GM18502 (cell line): ENCODE data around the gene NCBP1.
A peak's percentile ranks its signal among the peaks of the same experiment; 100 is the strongest.

Source experiments
- ATAC-seq: cut with Tn5 transposase; IDR thresholded peaks from one replicate; pipeline ENCODE4 v1.9.1; 2021; ENCODE audit warnings: mild to moderate bottlenecking; ENCODE audit not compliant: unreplicated experiment, poor library complexity

Gene NCBP1

DNA sequence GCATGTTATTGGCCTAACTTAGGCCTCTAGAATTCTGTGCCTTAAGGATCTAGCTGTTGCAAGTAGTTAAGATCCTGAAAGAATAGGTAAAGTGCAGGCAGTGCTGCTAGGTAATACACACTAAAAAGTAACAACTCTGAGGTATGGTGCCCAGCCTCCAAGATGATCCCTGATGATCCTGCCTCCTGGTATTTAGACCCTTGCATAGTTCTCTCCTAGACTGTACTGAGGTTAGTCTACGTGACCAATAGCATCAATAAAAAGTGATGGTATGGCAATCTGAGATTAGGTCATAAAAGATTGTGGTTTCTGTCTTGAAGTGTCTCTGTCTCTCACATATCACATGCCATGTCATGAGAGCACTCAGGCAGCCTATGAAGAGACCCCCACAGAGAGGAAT is 9.7 kb upstream of the NCBP1 start:
- no peak for ATAC-seq

DNA sequence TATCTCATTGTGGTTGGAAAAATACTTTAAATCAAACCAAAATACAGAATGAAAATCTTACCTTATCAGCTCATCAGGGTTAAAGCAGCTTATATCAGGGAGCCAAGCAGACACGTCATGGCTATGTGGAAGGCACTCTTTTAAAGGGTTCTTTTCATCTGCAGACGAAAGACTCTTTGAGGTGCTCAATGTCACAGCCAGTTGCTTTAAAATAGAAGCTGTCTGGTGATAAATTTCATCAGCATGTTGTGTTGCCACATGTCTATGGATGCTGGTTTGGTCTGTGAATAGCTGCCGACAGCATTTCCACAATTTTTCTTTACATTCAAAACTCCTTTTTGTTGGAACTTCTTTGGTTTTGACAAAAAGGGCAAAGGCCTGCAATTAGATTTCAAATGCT is 8.0 kb upstream of the NCBP1 start:
- no peak for ATAC-seq

DNA sequence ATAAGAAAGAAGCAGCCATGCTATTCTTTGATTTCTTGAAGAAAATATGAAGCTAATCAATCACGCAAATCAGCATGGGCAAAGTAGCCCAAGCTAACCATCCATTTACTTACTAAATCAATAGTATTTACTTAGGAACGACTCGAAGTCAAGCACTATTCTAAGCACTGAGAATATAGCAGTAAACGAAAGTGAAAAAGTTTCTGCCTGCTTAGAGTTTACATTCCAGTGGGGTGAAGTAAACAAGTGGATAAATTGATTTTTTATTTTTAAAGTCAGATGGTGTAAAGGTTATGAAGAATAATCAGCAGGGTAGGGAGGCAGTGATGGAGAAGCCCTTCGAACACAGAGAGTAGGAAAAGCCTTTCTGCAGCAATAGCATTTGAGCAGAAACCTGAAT is 6.0 kb upstream of the NCBP1 start:
- no peak for ATAC-seq

DNA sequence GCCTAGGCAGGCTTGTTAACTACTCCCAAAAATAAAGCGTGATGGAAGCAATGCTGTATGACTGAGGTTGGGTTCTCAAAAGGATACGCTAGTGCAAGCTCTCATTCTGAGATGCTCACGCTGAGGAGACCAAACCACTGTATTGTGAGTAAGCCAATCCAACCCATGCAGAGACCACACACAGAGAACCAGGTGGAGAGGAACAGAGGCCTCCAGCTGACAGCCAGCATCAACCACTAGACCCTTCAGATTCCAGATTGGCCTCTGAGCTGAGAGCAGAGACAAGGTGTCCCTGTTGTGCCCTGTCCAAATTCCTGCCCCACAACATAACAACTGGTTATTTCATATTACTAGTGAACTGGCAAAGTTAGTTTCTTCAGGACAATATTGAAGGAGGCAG is 5.0 kb upstream of the NCBP1 start:
- ATAC-seq = no peak

DNA sequence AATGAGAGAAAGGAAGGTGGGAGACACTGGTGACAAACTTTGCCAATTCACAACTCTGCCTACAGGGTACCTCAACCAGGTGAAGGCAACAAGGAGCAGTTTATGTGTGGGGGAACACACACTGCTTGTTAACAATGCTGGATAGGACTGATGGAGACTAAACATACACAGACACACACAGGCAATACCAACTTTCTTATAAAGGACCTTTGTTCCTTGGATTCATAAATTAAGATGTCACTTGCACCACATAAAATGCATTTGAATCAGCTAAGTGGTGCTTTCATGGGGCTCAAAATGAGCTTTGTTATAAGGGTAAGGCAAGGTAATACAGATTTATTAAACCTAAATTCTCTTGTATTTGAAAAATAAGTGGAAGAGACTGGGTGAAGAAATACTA is 4.5 kb upstream of the NCBP1 start:
- no peak for ATAC-seq

DNA sequence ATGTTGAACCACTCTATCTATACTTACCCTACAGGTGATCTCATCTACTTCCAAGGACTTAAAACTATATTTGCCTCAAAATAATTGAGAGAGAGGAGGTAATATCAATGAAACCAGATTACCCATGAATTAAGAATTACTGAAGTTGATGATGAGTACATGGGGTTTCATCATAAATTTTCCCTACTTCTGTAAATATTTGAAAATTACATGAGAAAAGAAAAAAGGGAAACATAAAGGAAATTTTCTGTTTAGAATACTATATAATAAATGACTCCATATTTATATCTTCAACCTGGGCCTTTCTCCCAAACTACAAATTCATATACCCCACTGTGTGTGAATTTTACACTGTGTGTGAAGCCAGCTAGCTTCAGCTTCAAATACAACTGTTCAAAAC is 3.0 kb upstream of the NCBP1 start:
- ATAC-seq = no peak

DNA sequence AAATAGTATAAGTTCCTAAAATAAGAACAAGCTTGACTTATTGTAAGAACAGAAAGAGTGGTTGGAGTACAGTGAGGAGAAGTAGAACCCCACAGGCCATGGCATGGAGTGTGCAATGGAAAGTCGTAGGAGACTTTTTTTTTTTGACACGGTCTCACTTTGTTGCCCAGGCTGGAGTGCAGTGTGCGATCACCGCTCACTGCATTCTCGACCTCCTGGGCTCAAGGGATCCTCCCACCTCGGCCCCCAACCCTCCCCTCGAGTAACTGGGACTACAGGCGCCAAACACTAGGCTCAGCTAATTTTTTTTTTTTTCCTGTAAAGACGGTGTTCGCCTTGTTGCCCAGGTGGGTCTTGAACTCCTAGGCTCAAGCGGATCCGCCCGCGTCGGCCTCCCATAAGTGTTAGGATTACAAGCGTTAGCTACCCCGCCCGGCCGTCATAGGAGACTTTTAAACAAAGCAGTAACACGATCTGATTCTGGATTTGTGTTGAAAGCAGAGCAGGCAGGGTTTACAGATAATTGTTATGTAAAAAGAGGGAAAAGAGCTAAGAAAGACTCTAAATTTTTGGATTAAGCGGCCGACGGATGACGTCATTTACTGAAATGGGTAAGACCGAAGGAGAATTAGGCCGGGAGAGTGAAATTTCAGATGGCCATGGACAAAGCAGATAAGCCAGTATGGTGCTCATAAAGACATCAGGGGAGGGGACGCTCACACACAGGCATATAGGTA is 1.2 kb upstream of the NCBP1 start:
- peak; percentile 13 for ATAC-seq

DNA sequence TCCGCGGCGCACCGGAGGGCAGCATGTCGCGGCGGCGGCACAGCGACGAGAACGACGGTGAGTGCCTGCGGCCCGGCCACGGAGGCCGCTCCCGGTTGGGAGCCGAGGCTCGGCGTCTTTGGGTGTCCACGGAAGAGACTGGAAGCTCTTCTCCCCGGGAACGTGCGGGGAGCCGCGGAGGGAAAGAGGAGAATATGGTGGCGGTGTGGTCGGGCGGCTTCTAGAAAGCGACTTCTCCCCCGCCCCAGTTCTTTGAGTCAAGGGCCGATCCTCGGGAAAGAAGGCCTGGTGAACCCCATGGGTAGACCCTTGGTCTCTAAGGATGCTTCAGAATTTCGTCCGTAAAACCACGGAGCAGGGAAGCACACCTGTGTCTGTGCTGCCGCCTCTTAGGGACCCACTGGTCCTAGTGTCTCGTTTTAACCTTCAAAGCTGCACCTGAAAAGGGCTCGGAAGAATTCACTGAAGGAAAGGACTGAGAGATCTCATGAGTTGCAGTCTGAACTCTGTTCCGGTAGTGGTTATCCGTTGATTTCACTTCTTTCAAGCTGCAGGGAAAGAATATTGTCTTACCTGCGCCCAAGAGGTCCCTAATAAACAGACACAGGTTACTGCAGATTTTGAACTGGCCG is 354 bp downstream of the NCBP1 start:
- ATAC-seq = peak; percentile 2

DNA sequence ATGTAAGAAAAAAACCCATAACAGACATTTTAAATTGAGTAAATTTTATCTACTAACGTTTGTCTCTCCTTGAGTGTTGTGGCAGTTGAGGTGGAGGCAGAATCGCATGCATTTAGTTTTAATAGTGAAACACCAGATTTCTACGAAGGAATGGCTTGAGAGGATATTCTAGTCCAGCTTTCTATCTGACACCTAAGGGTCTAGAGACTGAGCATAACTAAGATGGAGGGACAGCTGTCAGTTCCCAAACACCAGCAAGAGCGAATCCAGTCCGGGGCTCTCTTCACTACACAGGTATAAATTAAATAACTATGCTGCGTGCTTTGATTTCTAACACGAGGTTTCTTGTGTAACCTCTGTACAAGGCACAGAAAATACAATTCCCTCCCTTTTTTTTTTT is 1.4 kb downstream of the NCBP1 start:
- ATAC-seq = no peak

DNA sequence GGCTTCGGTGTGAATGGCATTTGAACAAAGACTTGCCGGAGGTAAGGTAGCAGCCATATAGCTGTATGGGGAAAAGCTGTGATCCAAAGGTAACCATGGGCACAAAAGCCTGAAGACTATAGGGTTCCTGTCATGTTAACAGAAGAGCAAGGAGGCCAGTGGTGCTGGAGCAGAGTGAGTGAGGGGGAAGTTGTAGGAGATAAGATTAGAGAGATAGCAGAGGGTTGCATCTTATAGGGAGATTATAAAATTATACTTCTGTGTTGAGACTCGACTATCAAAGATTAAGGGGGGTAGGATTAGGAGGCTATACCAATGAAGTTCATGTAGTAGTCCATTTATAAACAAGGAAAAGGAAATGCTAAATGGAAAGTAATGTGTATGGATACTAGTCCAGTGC is 3.3 kb downstream of the NCBP1 start:
- no peak for ATAC-seq

DNA sequence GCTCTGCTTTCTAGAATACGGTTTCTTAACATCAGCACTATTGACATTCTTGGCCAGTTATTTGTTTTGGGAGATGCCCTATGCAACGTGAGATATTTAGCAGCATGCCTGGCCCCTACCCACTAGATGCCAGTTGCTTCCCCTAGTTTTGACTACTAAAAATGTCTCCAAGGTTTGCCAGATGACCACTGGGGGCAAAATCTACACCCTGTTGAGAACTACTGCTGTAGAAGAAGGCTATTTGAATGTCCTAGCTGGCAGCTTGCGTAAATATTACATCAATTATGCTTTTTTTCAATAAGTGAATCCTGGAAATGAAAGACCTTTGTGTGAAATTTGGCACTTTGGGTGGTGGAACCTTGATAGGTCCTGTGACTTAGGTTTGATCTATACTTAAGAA is 5.0 kb downstream of the NCBP1 start:
- ATAC-seq = no peak

DNA sequence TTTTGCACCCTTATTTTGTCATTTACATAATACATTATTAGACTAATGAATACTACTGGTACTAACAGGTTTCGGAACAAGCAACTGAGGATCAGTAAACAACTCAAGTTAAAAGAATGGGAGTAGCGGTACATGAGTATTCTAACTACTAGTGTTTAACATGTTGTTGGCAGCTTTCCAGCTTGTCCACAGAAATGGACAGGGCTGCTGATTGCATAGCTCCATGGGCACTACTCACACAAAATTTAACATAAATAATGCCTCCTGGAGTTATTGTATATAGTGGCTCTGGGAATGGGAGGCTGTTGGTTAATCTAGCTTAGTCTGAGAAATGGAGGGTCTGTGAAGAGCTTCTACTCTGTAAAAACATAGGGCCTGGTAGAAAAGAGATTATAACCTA is 6.7 kb downstream of the NCBP1 start:
- no peak for ATAC-seq

DNA sequence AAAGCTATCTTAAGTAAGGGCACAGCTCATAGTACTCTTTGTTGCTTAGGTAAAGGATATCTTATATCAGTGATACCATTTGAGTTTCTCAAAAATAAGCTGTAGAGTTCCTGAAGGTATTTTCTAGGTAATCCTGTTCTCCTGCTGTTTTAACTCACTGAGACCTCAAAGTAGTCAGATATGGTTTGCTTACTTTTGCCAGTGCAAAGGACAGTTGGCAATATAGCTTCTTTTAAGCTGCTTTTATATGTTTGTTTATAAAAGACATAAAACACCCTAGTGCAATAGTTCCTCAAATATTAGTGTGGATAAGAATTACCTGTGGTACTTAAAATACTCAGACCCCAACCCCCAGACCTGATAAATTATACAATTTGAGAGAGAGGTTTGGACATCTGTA is 12.1 kb downstream of the NCBP1 start:
- no peak for ATAC-seq

DNA sequence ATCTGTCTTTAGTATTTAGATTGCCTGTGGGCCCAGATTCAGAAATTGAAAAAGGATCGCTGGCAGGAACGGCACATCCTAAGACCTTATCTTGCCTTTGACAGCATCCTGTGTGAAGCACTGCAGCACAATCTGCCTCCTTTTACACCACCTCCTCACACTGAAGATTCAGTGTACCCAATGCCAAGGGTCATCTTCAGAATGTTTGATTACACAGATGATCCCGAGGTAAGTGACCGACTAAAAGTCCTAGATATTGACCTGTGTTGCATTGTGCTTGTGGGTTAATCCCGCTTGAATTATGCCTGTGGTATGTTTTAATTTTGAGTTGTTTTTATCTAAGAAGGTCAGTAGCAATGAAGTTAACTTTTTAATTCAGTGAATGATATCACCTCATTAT is 14.4 kb downstream of the NCBP1 start:
- ATAC-seq = no peak

DNA sequence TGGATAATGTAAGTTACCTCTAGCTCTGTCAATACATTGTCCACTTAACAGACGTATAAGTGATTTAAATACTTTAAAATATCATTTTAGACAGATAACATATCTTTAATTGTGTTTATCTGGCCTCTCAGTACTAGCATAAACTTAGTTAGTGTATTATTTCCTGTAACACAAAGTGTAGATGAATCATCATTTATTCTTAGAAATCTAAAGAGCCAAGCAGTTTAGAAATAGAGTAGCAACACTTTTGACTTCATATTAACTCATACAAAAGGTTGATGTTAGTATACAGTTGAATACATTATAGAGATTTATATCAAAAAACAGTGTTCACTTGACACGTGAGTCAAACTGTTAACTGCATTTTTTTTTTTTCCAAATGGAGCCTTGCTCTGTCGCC is 18.0 kb downstream of the NCBP1 start:
- ATAC-seq = no peak

DNA sequence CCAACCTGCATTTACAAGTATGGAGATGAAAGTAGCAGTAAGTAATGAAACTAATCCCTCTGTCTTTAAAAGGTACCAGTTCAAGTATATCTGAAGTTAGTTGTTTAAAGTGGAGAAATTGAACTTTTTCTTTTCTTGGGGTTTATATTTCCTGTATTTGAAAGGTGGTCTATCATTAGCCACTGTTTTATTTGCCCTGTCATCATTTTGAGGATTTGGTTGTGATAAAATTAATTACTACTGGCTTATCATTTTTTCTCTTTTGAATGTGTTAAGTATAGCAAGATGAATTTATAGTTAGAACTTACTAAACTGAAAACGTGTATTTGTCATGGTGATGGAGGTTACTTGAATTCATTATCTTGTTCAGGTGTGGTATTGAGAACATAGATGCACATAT is 25.1 kb downstream of the NCBP1 start:
- no peak for ATAC-seq

DNA sequence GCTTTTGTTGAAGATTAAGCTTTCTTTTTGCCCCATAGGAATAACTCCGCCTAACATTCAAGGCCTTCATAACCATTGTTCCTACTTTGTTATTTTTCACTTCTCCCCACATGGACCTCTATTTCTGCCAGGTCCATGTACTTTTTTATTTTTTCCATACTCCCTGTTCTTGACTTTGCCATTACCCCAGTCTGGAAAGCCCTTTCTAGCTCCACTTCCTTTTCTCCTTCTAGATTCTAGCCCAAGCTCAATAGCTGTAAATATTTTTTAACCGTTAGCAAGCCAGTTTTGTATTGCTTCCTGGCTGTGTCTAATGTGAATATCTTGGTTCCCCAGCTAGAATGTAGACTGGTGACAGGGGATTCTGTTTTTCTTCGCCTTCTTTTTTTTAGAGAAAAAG is 26.1 kb downstream of the NCBP1 start:
- ATAC-seq = no peak

DNA sequence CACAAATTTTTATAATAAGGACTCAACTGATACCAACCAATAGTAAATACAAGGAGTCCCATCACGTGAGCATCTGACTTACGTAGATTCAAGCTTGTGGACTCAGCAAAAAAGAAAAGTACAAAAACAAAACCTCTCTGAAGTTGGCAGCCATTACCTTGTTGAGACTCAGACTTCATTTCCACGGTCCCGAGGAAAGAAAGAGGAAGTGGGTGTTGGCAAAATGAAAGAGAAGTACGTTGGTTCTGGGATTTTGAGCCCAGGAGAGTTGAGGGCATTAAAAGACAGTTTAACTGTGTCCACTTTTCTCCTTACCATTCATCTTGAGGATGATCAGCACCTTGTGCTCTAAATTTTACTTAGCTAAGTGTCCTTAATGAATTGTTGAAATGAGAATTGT is 26.7 kb downstream of the NCBP1 start:
- ATAC-seq = no peak

DNA sequence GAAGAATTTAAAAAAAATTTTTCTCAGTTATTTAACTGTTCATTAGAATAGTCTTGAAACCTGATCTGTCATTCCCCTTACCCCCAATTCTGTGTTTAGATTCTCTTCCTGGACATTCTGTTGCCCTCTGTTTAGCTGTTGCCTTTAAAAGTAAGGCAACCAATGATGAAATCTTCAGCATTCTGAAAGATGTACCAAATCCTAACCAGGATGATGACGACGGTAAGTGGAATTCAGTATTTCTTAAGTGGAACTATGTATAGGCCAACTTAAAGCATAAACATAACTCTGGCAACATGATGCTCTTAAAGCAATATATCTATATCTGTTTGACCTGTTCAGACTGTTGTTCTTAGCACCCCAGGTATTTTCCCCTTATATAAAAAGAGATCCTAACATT is 27.2 kb downstream of the NCBP1 start:
- ATAC-seq = no peak

DNA sequence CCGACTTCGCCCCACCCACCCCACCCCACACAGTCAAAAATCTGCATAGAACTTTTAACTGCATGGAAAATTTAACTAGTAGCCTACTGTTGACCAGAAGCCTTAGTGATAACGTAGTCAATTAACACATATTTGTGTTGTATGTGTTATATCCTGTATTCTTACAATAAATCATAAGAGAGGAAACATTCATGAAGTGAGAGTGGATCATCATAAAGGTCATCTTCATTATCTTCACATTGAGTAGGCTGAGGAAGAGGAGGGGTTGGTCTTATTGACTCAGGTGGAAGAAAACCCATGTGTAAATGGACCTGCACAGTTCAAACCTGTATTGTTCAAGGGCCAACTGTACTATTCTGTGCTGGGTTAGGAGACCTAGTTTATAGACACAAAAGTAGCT is 32.1 kb downstream of the NCBP1 start:
- ATAC-seq = no peak

DNA sequence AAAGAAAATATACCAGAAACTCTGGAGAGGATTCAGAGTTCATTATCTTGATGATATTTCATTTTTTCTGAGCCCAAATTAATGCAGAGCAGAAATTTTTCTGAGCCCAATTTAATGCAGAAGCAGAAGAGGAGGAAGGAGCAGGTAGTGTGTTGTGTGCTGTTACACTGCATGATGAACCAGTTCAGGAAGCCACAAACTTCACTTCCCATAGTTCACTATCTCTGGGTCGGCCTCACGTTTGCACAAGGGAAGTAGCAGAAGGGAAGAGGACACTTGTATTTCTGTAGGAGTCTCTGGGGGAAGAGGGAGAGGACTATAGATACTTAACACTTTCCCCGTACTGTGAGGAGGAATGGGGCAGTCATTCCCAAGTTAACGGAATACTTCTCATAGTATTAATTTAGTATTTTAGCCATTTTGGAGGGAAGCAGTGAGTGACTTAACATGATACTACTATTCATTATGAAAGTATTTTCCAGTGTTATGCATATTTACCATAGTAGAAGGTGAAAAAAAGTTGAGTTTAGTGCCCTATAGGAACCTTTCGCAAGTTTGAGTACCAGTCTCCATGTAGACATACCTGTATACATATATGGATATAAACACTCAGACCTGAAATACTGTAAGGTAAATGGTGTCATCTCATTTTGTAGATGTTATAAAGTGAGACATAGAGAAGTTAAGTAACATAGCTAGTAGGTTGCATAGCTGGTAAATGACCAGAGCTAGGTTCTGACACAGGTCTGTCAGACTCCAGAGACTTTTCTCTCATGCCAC is 33.5 kb downstream of the NCBP1 start:
- no peak for ATAC-seq

DNA sequence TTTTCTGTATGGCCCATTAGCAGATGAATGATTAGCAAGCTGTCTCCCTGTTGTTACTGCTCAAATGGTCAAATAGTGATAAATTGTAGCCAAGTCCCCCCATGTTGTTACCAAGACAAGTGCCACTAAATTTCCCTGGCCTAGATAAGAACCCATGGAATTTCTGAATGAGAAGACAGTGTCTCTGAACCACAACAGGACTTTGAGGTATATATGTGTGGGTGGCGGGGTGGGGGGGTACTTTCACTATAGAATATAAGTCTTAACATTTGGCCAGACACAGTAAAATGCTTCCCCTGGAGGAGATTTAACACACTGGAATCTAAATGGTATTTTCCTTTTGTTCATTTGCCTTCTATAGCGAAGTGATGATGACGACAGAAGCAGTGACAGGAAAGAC is 34.9 kb downstream of the NCBP1 start:
- ATAC-seq = no peak
